CD14-positive monocyte (primary cell): ENCODE data around the gene CIAO2A. TPM values are rescaled to one million over a fixed set of nuclear protein-coding genes. Genes with fewer than 3 reads are reported as not detected.
"Not testable (repeated sequence)": the region's sequence is repeated elsewhere in the genome, so short reads cannot be mapped to it uniquely, and the experiment has no call there.

Source experiments
- DNase-seq, 3 donors: peaks; one replicate each; pipeline ENCODE4 v3.0.0-alpha.2; 2011 to 2022
- H2AFZ ChIP-seq: 2 replicates; pipeline ENCODE4 v1.6.0; 2012; ENCODE audit warnings: mild to moderate bottlenecking, low read depth, low read length, inconsistent platforms; ENCODE audit not compliant: insufficient read depth, poor library complexity, severe bottlenecking
- H3K27ac ChIP-seq, 2 donors: 1 replicate in 1 of 2; 2 replicates in 1 of 2; pipeline ENCODE4 v1.5.1; 2012 to 2013; ENCODE audit warnings: low read length in 2 of 2, control low read depth in 1 of 2, inconsistent platforms in 1 of 2, low read depth in 1 of 2, mild to moderate bottlenecking in 1 of 2
- H3K27me3 ChIP-seq, 2 donors: one replicate each; pipeline versions ENCODE4 v1.6.0 to v1.6.1; 2011 to 2013; ENCODE audit warnings: low read length in 2 of 2; ENCODE audit not compliant: control insufficient read depth in 2 of 2, insufficient read depth in 2 of 2
- H3K36me3 ChIP-seq, 2 donors: replicated peaks in 1 of 2; 1 replicate in 1 of 2; 2 replicates in 1 of 2; pipeline versions ENCODE4 v1.5.1 to v1.6.1; 2012 to 2013; ENCODE audit warnings: low read length in 2 of 2, control low read depth in 1 of 2, inconsistent platforms in 1 of 2, mild to moderate bottlenecking in 1 of 2; ENCODE audit not compliant: insufficient read depth in 2 of 2, control insufficient read depth in 1 of 2
- H3K4me1 ChIP-seq, 2 donors: 1 replicate in 1 of 2; 2 replicates in 1 of 2; pipeline versions ENCODE4 v1.5.1 to v1.6.1; 2012 to 2013; ENCODE audit warnings: low read length in 2 of 2, control low read depth in 1 of 2, inconsistent platforms in 1 of 2, mild to moderate bottlenecking in 1 of 2, moderate library complexity in 1 of 2; ENCODE audit not compliant: insufficient read depth in 2 of 2, control insufficient read depth in 1 of 2
- H3K4me2 ChIP-seq: replicated peaks from 2 replicates; pipeline ENCODE3; 2012; ENCODE audit warnings: low read length, moderate library complexity, mild to moderate bottlenecking; ENCODE audit not compliant: poor library complexity, severe bottlenecking; ENCODE audit errors: extremely low read depth
- H3K4me3 ChIP-seq, 3 experiments: fragments of 200-600 bp in 1 of 3; sonication (generic) in 1 of 3; replicated peaks in 1 of 3; 1 replicate in 2 of 3; 2 replicates in 1 of 3; pipeline ENCODE4 v1.5.1; 2011 to 2013; ENCODE audit warnings: low read length in 3 of 3, mild to moderate bottlenecking in 3 of 3, control low read depth in 2 of 3, low read depth in 2 of 3, inconsistent platforms in 1 of 3, moderate library complexity in 1 of 3
- H3K79me2 ChIP-seq: 2 replicates; pipeline ENCODE4 v1.6.0; 2012; ENCODE audit warnings: mild to moderate bottlenecking, control low read depth, inconsistent platforms, low read length, moderate library complexity; ENCODE audit not compliant: insufficient read depth
- H3K9ac ChIP-seq: 2 replicates; pipeline ENCODE4 v1.6.0; 2017; ENCODE audit warnings: low read length, mild to moderate bottlenecking; ENCODE audit not compliant: insufficient read depth, poor library complexity, severe bottlenecking
- H3K9me3 ChIP-seq, 2 donors: replicated peaks in 1 of 2; 1 replicate in 1 of 2; 2 replicates in 1 of 2; pipeline versions ENCODE4 v1.5.1 to v1.6.1; 2012 to 2013; ENCODE audit warnings: low read length in 2 of 2, control low read depth in 1 of 2; ENCODE audit not compliant: control insufficient read depth in 1 of 2, insufficient read depth in 1 of 2
- H4K20me1 ChIP-seq: 2 replicates; pipeline ENCODE4 v1.6.0; 2012; ENCODE audit warnings: mild to moderate bottlenecking, low read length, control low read depth, moderate library complexity; ENCODE audit not compliant: insufficient read depth
- H3K27ac Mint-ChIP-seq, 7 donors: one replicate each; pipeline ENCODE4 v1.8.0; 2020; ENCODE audit warnings: mild to moderate bottlenecking in 7 of 7, mixed read lengths in 7 of 7, moderate library complexity in 6 of 7, inconsistent platforms in 2 of 7
- H3K27me3 Mint-ChIP-seq, 3 donors: one replicate each; pipeline ENCODE4 v1.8.0; 2021 to 2022; ENCODE audit warnings: low read depth in 3 of 3, mild to moderate bottlenecking in 3 of 3, mixed read lengths in 3 of 3, moderate library complexity in 3 of 3, inconsistent platforms in 1 of 3
- H3K36me3 Mint-ChIP-seq, 2 donors: one replicate each; pipeline ENCODE4 v1.8.0; 2020; ENCODE audit warnings: mixed read lengths in 2 of 2, inconsistent platforms in 1 of 2, mild to moderate bottlenecking in 1 of 2
- H3K4me1 Mint-ChIP-seq: one replicate; pipeline ENCODE4 v1.8.0; 2020; ENCODE audit warnings: mild to moderate bottlenecking, mixed read lengths
- H3K4me3 Mint-ChIP-seq, 2 donors: one replicate each; pipeline ENCODE4 v1.8.0; 2020; ENCODE audit warnings: mild to moderate bottlenecking in 2 of 2, mixed read lengths in 2 of 2, moderate library complexity in 1 of 2
- H3K9me3 Mint-ChIP-seq, 7 donors: one replicate each; pipeline ENCODE4 v1.8.0; 2020 to 2022; ENCODE audit warnings: mixed read lengths in 7 of 7, mild to moderate bottlenecking in 6 of 7, moderate library complexity in 6 of 7, inconsistent platforms in 2 of 7
- WGBS: methylation state at CpG from one replicate; pipeline ENCODE4 v1.1.5; 2013; ENCODE audit warnings: missing lambda C conversion rate; ENCODE audit not compliant: insufficient coverage; 5-methylcytosine and 5-hydroxymethylcytosine counted together
- intact Hi-C, 2 donors: fragments of 100-400 bp; cut with micrococcal nuclease; formaldehyde crosslinking; loops; one replicate each; pipeline versions ENCODE4 v1.15.0 to v1.15.1; 2023
- polyA plus RNA-seq, 3 donors: library from polyadenylated mRNA; depleted of rRNA in 1 of 3; unstranded in 2 of 3; stranded (reverse) in 1 of 3; fragments of 300-500 nt in 2 of 3; fragments of >200 nt in 1 of 3; fragmentation: Illumina TruSeq in 2 of 3; gene quantifications; 1 replicate in 2 of 3; 2 replicates in 1 of 3; pipeline ENCODE4 v1.2.3, GENCODE V29; 2012 to 2021
- TF ChIP-seq, protein P1 (sequence below): fragments of 200-600 bp; IDR thresholded peaks from one replicate; pipeline ENCODE4 v1.8.0; 2022; ENCODE audit warnings: antibody characterized with exemption, mild to moderate bottlenecking

The CIAO2A gene
- polyA plus RNA-seq, 3 donors: 98.2 to 265 (median 261) TPM

DNA sequence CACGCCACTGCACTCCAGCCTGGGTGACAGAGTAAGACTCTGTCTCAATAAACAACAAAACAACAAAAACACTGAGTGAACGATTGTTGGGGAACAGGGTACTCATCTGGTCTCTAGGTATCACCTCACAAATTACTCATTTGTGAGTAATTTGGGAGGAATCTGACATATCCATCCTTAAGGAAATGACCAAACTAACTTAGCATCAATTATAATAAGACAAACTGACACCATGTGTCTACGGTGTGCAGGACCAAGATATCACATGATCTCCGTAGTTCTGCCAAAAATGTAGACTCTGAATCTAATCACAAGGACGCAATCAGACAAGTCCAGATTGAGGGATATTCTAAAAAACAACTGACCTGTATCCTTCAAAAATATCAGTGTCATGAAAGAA, 35.4 kb downstream of the CIAO2A start:
- no peak overlapping the region for H3K27ac ChIP-seq
- no peak overlapping the region for H3K9ac ChIP-seq
- H3K9me3 ChIP-seq: peaks cover 0 to 5% of the 10 kb centered on the region in 2 donors
- no peak for DNase-seq
- no peaks in the 10 kb centered on the region for H3K79me2 ChIP-seq
- Mint-ChIP-seq H3K36me3 (no peaks in the 10 kb centered on the region), H3K27me3 (peaks cover 0 to 3% (median 1%) of the 10 kb centered on the region in 3 donors), H3K4me3 (no peak overlapping the region), H3K9me3 (peaks cover 0 to 12% (median 0%) of the 10 kb centered on the region in 7 donors), H3K4me1 (peaks cover 15% of the 10 kb centered on the region), H3K27ac (no peak overlapping the region)
- TF ChIP-seq, protein P1, sequence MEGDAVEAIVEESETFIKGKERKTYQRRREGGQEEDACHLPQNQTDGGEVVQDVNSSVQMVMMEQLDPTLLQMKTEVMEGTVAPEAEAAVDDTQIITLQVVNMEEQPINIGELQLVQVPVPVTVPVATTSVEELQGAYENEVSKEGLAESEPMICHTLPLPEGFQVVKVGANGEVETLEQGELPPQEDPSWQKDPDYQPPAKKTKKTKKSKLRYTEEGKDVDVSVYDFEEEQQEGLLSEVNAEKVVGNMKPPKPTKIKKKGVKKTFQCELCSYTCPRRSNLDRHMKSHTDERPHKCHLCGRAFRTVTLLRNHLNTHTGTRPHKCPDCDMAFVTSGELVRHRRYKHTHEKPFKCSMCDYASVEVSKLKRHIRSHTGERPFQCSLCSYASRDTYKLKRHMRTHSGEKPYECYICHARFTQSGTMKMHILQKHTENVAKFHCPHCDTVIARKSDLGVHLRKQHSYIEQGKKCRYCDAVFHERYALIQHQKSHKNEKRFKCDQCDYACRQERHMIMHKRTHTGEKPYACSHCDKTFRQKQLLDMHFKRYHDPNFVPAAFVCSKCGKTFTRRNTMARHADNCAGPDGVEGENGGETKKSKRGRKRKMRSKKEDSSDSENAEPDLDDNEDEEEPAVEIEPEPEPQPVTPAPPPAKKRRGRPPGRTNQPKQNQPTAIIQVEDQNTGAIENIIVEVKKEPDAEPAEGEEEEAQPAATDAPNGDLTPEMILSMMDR: no peak
- no peak overlapping the region for H2AFZ ChIP-seq
- peaks cover 8 to 9% of the 10 kb centered on the region in 2 donors for H3K4me1 ChIP-seq
- H3K27me3 ChIP-seq: no peaks in the 10 kb centered on the region
- no peak overlapping the region for H3K4me2 ChIP-seq
- H4K20me1 ChIP-seq: no peaks in the 10 kb centered on the region
- no CpG with 5 or more reads among the region's 5 CpGs for WGBS
- H3K4me3 ChIP-seq: no peak overlapping the region
- no peaks in the 10 kb centered on the region for H3K36me3 ChIP-seq
- intact Hi-C loops: no loop called here

DNA sequence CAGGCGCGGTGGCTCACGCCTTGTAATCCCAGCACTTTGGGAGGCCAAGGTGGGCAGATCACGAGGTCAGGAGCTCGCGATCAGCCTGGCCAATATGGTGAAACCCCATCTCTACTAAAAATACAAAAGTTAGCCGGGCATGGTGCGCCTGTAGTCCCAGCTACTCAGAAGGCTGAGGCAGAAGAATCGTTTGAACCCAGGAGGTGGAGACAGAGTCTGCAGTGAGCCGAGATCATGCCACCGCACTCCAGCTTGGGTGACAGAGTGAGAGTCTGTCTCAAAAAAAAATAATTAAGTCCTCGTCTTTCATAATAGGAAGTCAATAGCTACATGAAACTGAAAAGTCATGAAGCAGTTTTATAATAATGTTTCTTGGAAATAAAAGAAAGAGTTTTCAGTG, 40.0 kb downstream of the CIAO2A start:
- H3K9me3 ChIP-seq, H3K4me3 ChIP-seq, H3K27ac Mint-ChIP-seq, intact Hi-C loops, H3K27me3 Mint-ChIP-seq, H3K36me3 ChIP-seq, DNase-seq, H3K27ac ChIP-seq, H2AFZ ChIP-seq, H3K27me3 ChIP-seq, H3K36me3 Mint-ChIP-seq, H3K9me3 Mint-ChIP-seq, H4K20me1 ChIP-seq, H3K4me2 ChIP-seq, H3K79me2 ChIP-seq, H3K9ac ChIP-seq: not testable (repeated sequence)
- Mint-ChIP-seq H3K4me1 (peaks cover 36% of the 10 kb centered on the region), H3K4me3 (peak overlapping the region in 1 of 2 donors; percentile 21)
- 94% methylated on average over 3 of the region's 12 CpGs for WGBS
- H3K4me1 ChIP-seq: peaks cover 24% of the 10 kb centered on the region in 2 donors
